Activated T-helper 17 cell treated with anti-CD3 and anti-CD28 coated beads, Interleukin-2, amount 50 U/mL, for 72 hours (primary cell): Measurements from ENCODE around the gene STYXL2. TPM values are rescaled to one million over a fixed set of nuclear protein-coding genes. Genes with fewer than 3 reads are reported as not detected.

Experiments used
- ATAC-seq: fragments of 150-1000 bp; cut with Tn5 transposase; replicated peaks from 2 replicates; pipeline ENCODE4 v1.10.0; 2021; ENCODE audit warnings: mild to moderate bottlenecking, moderate library complexity
- H3K27ac Mint-ChIP-seq: one replicate; pipeline ENCODE4 v1.8.0; 2022; ENCODE audit warnings: mixed read lengths
- H3K27me3 Mint-ChIP-seq: one replicate; pipeline ENCODE4 v1.8.0; 2022; ENCODE audit warnings: mixed read lengths
- H3K36me3 Mint-ChIP-seq: one replicate; pipeline ENCODE4 v1.8.0; 2022; ENCODE audit warnings: low read depth, mild to moderate bottlenecking, mixed read lengths
- H3K4me1 Mint-ChIP-seq: one replicate; pipeline ENCODE4 v1.8.0; 2022; ENCODE audit warnings: mixed read lengths
- H3K4me3 Mint-ChIP-seq: one replicate; pipeline ENCODE4 v1.8.0; 2022; ENCODE audit warnings: mild to moderate bottlenecking, mixed read lengths
- H3K9me3 Mint-ChIP-seq: one replicate; pipeline ENCODE4 v1.8.0; 2022; ENCODE audit warnings: mixed read lengths
- total RNA-seq, 2 donors: library from RNA; stranded (reverse); gene quantifications; one replicate each; pipeline ENCODE4 v1.2.3, GENCODE V29; 2022

Gene STYXL2
- total RNA-seq, 2 donors from 2014 or later, result not detected

GRCh38 chr1:167127236-167127635 lies 33.4 kb downstream of the STYXL2 start:
- Mint-ChIP-seq H3K4me1 (no peaks in the 10 kb centered on the region), H3K36me3 (no peaks in the 10 kb centered on the region)
- no peak for ATAC-seq

GRCh38 chr1:167127661-167128060 lies 33.8 kb downstream of the STYXL2 start:
- no peaks in the 10 kb centered on the region for H3K4me1 Mint-ChIP-seq
- H3K27ac Mint-ChIP-seq, result no peak overlapping the region
- no peaks in the 10 kb centered on the region for H3K36me3 Mint-ChIP-seq
- peaks cover 42% of the 10 kb centered on the region for H3K27me3 Mint-ChIP-seq
- no peak overlapping the region for H3K4me3 Mint-ChIP-seq
- no peak for ATAC-seq
- no peaks in the 10 kb centered on the region for H3K9me3 Mint-ChIP-seq

More at GRCh38 chr1:167127236-167127635, 33.4 kb downstream of the STYXL2 start:
- no peak overlapping the region for H3K27ac Mint-ChIP-seq
- H3K27me3 Mint-ChIP-seq, result peaks cover 41% of the 10 kb centered on the region
- no peaks in the 10 kb centered on the region for H3K9me3 Mint-ChIP-seq
- H3K4me3 Mint-ChIP-seq, result no peak overlapping the region

GRCh38 chr1:167128261-167129227 lies 34.7 kb downstream of the STYXL2 start:
- Mint-ChIP-seq H3K27ac (no peak overlapping the region), H3K4me3 (no peak overlapping the region), H3K4me1 (no peaks in the 10 kb centered on the region), H3K27me3 (peaks cover 42% of the 10 kb centered on the region), H3K36me3 (no peaks in the 10 kb centered on the region), H3K9me3 (no peaks in the 10 kb centered on the region)
- no peak for ATAC-seq

DNA sequence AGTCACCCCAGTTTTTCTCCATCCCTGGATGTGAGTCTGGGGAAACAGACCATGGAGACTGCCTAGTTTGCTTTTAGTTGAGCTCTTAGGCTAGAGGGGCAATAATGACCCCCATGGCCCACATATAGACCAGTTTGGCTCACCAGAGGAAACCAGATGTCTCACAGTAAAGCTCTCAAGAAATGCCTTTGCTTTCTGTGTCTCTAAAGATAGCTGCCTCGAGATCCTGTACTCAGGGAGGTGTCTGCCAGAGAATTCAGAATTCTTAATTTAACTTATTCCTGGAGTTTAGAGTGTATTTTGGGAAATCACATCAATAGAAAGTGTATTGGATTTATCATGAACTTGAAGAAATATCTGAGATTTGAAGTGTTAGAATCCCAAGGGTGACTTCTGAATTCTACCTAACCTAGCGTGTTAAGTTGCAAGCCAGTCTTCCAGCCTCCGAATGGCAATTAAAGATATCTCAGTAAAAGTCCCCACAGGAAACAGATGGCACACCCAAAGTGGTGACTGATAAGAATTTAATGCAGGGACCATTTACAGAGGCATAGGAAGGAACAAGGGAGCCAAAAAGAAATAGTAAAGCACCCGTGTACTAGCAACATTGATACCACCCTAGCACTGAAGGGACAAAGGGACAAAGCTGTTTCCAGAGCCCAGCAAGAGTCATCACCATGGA lies 37.1 kb downstream of the STYXL2 start:
- no peaks in the 10 kb centered on the region for H3K4me1 Mint-ChIP-seq

GRCh38 chr1:167132301-167133010 lies 38.6 kb downstream of the STYXL2 start:
- no peaks in the 10 kb centered on the region for H3K9me3 Mint-ChIP-seq
- H3K27me3 Mint-ChIP-seq, result peaks cover 33% of the 10 kb centered on the region
- H3K4me1 Mint-ChIP-seq, result no peaks in the 10 kb centered on the region
- H3K27ac Mint-ChIP-seq, result no peak overlapping the region
- ATAC-seq, result no peak
- H3K4me3 Mint-ChIP-seq, result no peak overlapping the region
- no peaks in the 10 kb centered on the region for H3K36me3 Mint-ChIP-seq

More for the DNA sequence above, 37.1 kb downstream of the STYXL2 start:
- no peaks in the 10 kb centered on the region for H3K36me3 Mint-ChIP-seq
- peaks cover 38% of the 10 kb centered on the region for H3K27me3 Mint-ChIP-seq
- H3K4me3 Mint-ChIP-seq, result no peak overlapping the region
- ATAC-seq, result no peak
- H3K27ac Mint-ChIP-seq, result no peak overlapping the region
- H3K9me3 Mint-ChIP-seq, result no peaks in the 10 kb centered on the region

DNA sequence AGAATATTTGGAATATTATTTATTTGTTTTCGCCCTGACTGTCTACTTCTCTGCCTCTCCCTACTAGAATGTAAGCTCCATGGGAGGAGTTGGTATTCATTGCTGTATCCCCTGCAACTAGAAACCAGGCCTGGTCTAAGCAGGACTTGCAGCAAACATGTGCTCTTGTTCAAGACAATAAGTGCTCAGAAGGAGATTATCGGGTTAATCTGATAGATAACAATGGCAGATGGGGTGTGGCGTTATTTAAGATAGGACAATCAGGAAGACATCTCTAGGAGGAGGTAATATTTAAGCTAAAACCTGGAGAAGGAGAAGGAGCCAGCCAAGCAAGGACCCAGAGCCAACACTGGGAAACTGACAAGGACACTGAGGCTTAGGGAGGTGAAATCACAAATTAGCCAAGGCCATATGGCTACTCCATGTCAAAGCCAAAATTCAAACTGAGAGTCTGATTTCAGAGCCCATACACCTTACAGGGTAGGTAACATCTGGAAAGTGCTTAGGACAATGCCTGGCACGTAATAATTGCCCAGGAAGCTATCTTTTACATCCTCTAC lies 41.5 kb downstream of the STYXL2 start:
- Mint-ChIP-seq H3K27ac (no peak overlapping the region), H3K4me3 (no peak overlapping the region), H3K9me3 (no peaks in the 10 kb centered on the region), H3K4me1 (no peaks in the 10 kb centered on the region), H3K36me3 (no peaks in the 10 kb centered on the region), H3K27me3 (peaks cover 16% of the 10 kb centered on the region)
- no peak for ATAC-seq

- H3K9me3 Mint-ChIP-seq, result no peaks in the 10 kb centered on the region
- H3K4me3 Mint-ChIP-seq, result no peak overlapping the region
- ATAC-seq, result no peak
- H3K36me3 Mint-ChIP-seq, result no peaks in the 10 kb centered on the region
- H3K27ac Mint-ChIP-seq, result no peak overlapping the region
- no peaks in the 10 kb centered on the region for H3K4me1 Mint-ChIP-seq
- H3K27me3 Mint-ChIP-seq, result peaks cover 19% of the 10 kb centered on the region
Observed at GRCh38 chr1:167136191-167136614, 42.3 kb downstream of the STYXL2 start.

DNA sequence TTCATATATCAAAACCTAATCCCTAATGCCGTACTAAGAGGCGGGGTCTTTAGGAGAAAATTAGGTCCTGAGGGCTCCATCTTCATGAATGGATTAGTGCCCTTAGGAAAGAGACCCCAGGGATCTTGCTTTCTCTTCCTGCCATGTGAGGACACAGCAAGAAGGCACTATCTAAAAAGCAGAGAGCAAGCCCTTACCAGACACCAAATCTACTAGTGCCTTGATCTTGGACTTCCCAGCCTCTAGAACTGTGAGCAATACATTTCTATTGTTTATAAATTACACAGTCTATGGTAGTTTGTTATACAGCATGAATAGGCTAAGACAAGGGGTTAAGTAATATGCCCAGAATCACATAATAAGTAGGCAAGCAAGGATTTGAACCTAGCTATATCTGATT lies 42.9 kb downstream of the STYXL2 start:
- no peak overlapping the region for H3K4me3 Mint-ChIP-seq

DNA sequence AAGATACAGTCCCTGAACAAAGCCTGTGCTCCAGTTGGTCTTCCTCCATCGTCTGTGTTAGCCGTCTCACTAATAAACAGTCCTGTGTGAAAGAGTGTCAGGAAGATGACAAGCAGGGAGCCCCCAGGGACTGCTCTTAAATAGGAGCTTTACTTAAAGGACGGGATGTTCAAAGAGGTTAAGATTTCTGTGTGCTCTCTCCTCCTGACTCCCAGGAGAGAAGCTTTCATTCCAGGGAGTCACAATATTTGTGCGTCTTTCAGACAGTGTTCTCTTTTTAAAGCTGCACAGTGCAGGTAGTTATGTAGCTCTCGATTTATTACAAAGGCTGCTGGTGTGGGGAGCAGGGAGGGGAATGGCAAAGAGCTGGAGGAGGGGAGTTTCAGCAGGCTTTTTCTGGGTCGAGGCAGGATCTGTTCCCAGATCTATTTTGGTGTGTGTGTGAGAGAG lies 43.5 kb downstream of the STYXL2 start:
- no peak for ATAC-seq
- H3K27me3 Mint-ChIP-seq, result peaks cover 13% of the 10 kb centered on the region
- H3K36me3 Mint-ChIP-seq, result no peaks in the 10 kb centered on the region
- H3K4me3 Mint-ChIP-seq, result no peak overlapping the region
- H3K27ac Mint-ChIP-seq, result no peak overlapping the region
- no peaks in the 10 kb centered on the region for H3K4me1 Mint-ChIP-seq
- no peaks in the 10 kb centered on the region for H3K9me3 Mint-ChIP-seq

More for the DNA sequence above, 42.9 kb downstream of the STYXL2 start:
- no peaks in the 10 kb centered on the region for H3K9me3 Mint-ChIP-seq
- no peaks in the 10 kb centered on the region for H3K36me3 Mint-ChIP-seq
- H3K27me3 Mint-ChIP-seq, result peaks cover 16% of the 10 kb centered on the region
- no peak for ATAC-seq
- H3K27ac Mint-ChIP-seq, result no peak overlapping the region
- no peaks in the 10 kb centered on the region for H3K4me1 Mint-ChIP-seq

DNA sequence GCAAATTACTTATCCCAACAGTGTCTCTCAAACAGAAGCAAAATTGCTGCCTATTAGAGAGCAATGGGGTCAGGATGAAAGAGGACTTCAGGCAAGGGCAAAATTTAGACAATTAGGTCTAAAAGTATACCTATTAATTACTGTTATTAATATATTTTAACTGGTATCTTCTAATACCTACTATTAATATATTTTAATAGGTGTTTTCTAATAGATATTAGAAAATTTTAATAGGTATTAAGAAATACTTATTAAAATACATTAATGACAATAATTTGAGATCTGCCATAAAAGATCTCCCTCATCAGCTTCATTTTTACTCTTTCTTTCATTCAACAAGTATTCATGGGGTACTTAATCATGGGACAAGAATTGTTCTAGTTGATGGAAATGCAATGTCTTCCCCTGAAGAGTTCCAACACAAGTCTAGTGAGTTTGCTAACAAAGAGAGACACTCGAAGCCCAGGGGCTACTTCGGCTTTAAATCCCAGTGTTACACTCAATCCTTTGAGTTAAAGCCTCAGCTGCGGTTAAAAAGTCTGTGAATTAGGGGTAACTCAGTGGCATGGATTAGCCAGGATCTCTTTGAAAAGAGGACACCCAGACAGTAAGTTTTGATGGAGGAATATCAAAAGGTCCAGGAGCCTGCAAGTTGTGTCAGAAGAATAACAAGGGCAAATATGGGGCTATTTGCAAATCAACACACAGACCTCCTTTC lies 44.1 kb downstream of the STYXL2 start:
- ATAC-seq, result no peak
- no peak overlapping the region for H3K4me3 Mint-ChIP-seq
- H3K4me1 Mint-ChIP-seq, result no peaks in the 10 kb centered on the region
- peaks cover 13% of the 10 kb centered on the region for H3K27me3 Mint-ChIP-seq
- H3K36me3 Mint-ChIP-seq, result no peaks in the 10 kb centered on the region
- H3K9me3 Mint-ChIP-seq, result no peaks in the 10 kb centered on the region
- H3K27ac Mint-ChIP-seq, result no peak overlapping the region

DNA sequence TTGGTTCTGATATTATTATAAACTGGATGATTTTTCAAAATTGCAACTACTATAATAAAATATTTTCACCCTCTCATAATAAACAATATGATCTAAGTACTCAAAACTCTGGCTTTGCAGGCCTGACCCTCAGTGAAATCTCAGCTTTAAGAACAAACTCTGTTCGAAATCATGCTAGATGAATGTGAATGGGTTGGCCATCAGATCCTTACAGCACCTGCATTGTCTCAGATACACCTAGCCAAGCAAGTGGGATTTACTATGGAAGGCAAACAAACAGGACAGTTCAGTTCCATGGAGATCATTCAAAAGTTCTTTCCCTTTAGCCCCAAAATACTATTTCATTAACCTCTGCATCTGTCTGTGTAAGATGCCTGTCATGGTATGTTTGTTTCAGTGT lies 44.8 kb downstream of the STYXL2 start:
- no peak overlapping the region for H3K4me3 Mint-ChIP-seq
- H3K36me3 Mint-ChIP-seq, result no peaks in the 10 kb centered on the region
- no peak overlapping the region for H3K27ac Mint-ChIP-seq
- H3K4me1 Mint-ChIP-seq, result no peaks in the 10 kb centered on the region
- no peaks in the 10 kb centered on the region for H3K9me3 Mint-ChIP-seq
- H3K27me3 Mint-ChIP-seq, result peaks cover 13% of the 10 kb centered on the region
- no peak for ATAC-seq

DNA sequence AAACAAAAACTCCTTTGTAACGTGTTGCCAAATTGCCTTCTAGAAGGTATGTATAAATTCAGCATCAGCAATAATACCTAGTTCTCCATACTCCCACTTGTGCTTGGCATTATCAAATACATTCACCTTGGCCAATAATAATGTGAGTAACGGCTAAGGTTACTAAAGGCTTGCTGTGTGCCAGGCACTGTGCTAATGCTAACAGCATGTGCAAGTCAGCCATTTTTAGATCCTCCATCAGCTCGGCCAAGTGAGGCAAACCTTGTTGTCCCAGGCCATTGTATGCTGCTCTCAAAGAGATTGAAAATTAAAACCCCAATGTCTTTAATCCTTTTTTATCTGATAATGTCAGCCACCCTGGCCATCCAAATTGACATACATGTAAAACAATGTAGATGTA lies 48.1 kb downstream of the STYXL2 start:
- no peaks in the 10 kb centered on the region for H3K4me1 Mint-ChIP-seq
- H3K27ac Mint-ChIP-seq, result no peak overlapping the region
- H3K4me3 Mint-ChIP-seq, result no peak overlapping the region
- ATAC-seq, result no peak
- H3K9me3 Mint-ChIP-seq, result no peaks in the 10 kb centered on the region
- H3K27me3 Mint-ChIP-seq, result peaks cover 15% of the 10 kb centered on the region
- H3K36me3 Mint-ChIP-seq, result no peaks in the 10 kb centered on the region
